Mammary epithelial cell (primary cell): Measurements from ENCODE around the gene CNPPD1.

Experiments
- EZH2 ChIP-seq: IDR thresholded peaks from 2 replicates; pipeline ENCODE4 v1.6.1; 2012; ENCODE audit warnings: low read length, inconsistent platforms, borderline replicate concordance
- TF ChIP-seq, protein P1 (sequence below), 2 donors: IDR thresholded peaks in 1 of 2; conservative IDR thresholded peaks in 1 of 2; 2 replicates each; pipeline ENCODE4 v1.5.1; 2011 to 2012; ENCODE audit warnings: inconsistent platforms in 2 of 2, low read length in 2 of 2, mild to moderate bottlenecking in 2 of 2, control low read depth in 1 of 2, low read depth in 1 of 2; ENCODE audit not compliant: insufficient read depth in 1 of 2; ENCODE audit errors: extremely low read depth in 1 of 2

DNA sequence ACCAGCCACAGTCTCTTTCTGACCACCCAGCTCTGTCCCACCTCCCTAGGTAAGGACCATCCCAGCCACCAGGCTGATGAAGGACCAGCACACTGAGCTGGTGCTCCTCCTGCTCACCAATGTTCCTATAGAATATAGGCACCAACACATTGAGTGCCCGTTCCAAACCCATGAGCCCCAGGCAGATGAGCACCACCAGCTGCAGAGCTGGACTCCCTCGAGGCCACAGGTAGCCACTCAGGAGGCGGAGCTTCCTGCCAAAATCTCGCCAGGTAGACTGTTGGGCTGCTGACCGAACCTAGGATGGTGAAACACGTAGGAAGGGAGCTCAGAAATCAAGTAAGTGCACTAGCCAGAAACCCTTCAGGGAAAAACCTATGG lies 39.8 kb upstream of the CNPPD1 start:
- TF ChIP-seq, protein P1, sequence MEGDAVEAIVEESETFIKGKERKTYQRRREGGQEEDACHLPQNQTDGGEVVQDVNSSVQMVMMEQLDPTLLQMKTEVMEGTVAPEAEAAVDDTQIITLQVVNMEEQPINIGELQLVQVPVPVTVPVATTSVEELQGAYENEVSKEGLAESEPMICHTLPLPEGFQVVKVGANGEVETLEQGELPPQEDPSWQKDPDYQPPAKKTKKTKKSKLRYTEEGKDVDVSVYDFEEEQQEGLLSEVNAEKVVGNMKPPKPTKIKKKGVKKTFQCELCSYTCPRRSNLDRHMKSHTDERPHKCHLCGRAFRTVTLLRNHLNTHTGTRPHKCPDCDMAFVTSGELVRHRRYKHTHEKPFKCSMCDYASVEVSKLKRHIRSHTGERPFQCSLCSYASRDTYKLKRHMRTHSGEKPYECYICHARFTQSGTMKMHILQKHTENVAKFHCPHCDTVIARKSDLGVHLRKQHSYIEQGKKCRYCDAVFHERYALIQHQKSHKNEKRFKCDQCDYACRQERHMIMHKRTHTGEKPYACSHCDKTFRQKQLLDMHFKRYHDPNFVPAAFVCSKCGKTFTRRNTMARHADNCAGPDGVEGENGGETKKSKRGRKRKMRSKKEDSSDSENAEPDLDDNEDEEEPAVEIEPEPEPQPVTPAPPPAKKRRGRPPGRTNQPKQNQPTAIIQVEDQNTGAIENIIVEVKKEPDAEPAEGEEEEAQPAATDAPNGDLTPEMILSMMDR (conservative IDR thresholded peaks at IDR 0.05 in 1 of 2, IDR thresholded peaks at IDR 0.05 in 1 of 2; ENCODE audit: extremely low read depth in 1 of 2, insufficient read depth in 1 of 2, low read depth in 1 of 2, low read length in 2 of 2): no peak
- TF ChIP-seq EZH2: no peak
